Neutrophil (primary cell): Measurements from ENCODE around the gene BBX.

ENCODE experiments used
- H3K27ac ChIP-seq: fragments of 200-600 bp; sonication (generic); 2 replicates; pipeline ENCODE4 v1.5.1; 2016; ENCODE audit warnings: mild to moderate bottlenecking, moderate library complexity
- H3K27me3 ChIP-seq: fragments of 200-600 bp; sonication (generic); 2 replicates; pipeline ENCODE4 v1.6.0; 2016; ENCODE audit warnings: mild to moderate bottlenecking
- H3K36me3 ChIP-seq: fragments of 200-600 bp; sonication (generic); 2 replicates; pipeline ENCODE4 v1.5.1; 2017
- H3K4me1 ChIP-seq, 2 experiments: fragments of 200-600 bp in 1 of 2; sonication (generic) in 1 of 2; 1 replicate in 1 of 2; 2 replicates in 1 of 2; pipeline versions ENCODE4 v1.5.1 to v1.6.1; 2013 to 2016; ENCODE audit warnings: low read depth in 1 of 2, low read length in 1 of 2, mild to moderate bottlenecking in 1 of 2, moderate library complexity in 1 of 2; ENCODE audit not compliant: control insufficient read depth in 1 of 2, insufficient read depth in 1 of 2
- H3K4me3 ChIP-seq, 2 experiments: fragments of 200-600 bp in 1 of 2; sonication (generic) in 1 of 2; 1 replicate in 1 of 2; 2 replicates in 1 of 2; pipeline ENCODE4 v1.5.1; 2013 to 2016; ENCODE audit warnings: low read depth in 1 of 2, low read length in 1 of 2, mild to moderate bottlenecking in 1 of 2, moderate library complexity in 1 of 2
- H3K9me3 ChIP-seq: fragments of 200-600 bp; sonication (generic); 2 replicates; pipeline ENCODE4 v1.5.1; 2016
- TF ChIP-seq, protein P1 (sequence below): fragments of 200-600 bp; sonication (generic); IDR thresholded peaks from 2 replicates; pipeline ENCODE4 v1.5.1; 2016; ENCODE audit warnings: antibody characterized with exemption

Gene BBX

GRCh38 chr3:107800710-107801109 is 277.9 kb downstream of the BBX start:
- Histone ChIP-seq H3K27ac (no peak overlapping the region), H3K27me3 (no peaks in the 10 kb centered on the region), H3K4me3 (no peak overlapping the region), H3K36me3 (peaks cover 54% of the 10 kb centered on the region), H3K4me1 (peaks cover 0 to 8% of the 10 kb centered on the region in 2 experiments), H3K9me3 (no peaks in the 10 kb centered on the region)
- TF ChIP-seq, protein P1, sequence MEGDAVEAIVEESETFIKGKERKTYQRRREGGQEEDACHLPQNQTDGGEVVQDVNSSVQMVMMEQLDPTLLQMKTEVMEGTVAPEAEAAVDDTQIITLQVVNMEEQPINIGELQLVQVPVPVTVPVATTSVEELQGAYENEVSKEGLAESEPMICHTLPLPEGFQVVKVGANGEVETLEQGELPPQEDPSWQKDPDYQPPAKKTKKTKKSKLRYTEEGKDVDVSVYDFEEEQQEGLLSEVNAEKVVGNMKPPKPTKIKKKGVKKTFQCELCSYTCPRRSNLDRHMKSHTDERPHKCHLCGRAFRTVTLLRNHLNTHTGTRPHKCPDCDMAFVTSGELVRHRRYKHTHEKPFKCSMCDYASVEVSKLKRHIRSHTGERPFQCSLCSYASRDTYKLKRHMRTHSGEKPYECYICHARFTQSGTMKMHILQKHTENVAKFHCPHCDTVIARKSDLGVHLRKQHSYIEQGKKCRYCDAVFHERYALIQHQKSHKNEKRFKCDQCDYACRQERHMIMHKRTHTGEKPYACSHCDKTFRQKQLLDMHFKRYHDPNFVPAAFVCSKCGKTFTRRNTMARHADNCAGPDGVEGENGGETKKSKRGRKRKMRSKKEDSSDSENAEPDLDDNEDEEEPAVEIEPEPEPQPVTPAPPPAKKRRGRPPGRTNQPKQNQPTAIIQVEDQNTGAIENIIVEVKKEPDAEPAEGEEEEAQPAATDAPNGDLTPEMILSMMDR, result no peak

DNA sequence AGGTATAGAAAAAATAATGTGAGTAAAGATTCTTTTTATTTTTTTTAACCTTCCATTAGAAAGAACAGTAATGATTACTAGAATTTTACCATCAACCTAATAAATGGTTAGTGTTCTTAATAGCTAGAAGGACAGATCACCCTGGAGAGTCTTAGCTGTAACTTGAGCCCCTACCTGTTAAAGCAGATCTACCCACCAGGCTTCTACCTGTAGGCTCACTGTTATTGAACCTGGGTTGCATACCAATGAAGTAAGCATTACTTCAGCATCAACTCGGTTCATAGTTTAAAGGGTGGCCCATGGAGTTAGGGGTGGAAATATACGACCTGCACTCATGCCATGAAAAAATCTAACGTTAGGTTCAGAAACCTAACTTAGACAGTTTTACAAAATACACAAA is 280.4 kb downstream of the BBX start:
- no peaks in the 10 kb centered on the region for H3K4me1 ChIP-seq
- H3K36me3 ChIP-seq, result peaks cover 77% of the 10 kb centered on the region
- no peak overlapping the region for H3K4me3 ChIP-seq
- no peaks in the 10 kb centered on the region for H3K9me3 ChIP-seq
- H3K27ac ChIP-seq, result no peak overlapping the region
- H3K27me3 ChIP-seq, result no peaks in the 10 kb centered on the region
- TF ChIP-seq, protein P1, result no peak

DNA sequence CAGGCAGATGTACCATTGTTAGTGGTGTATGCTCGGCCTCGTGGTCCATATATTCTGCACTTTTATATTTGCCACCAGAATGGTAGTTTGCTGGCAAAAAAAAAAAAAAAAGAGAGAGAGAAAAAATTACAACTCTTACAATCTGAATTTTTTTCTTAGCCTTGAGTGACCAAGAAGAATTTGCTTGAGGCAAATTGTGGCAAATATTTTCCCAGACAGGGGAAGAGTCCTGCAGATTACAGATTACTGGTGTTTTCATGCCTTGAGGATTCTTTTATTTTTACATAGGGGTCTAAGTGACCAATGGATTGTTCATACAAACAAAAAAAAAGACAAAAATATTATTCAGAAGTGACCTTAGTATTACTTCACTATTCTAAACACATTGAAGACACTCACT is 283.3 kb downstream of the BBX start:
- TF ChIP-seq, protein P1, result no peak
- H3K36me3 ChIP-seq, result peaks cover 64% of the 10 kb centered on the region
- H3K27me3 ChIP-seq, result no peaks in the 10 kb centered on the region

DNA sequence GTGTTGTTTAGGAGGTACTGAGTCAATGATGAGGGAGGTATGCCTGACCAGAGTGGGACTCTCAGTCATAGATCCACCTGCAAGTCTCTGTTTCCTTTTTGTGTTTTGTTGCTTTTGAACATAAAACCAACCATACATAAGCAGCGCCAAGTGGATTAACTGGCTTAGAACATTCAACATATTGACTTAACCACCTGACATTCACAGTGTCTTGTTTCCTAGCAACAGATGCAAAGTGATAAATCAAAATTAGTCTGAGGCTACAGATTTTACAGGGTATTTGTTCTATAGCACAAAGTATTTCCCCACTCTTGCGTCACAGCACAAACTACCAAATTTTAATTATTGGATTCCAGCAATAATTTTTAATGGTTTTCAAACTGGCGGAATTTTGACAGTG is 283.8 kb downstream of the BBX start:
- Histone ChIP-seq H3K4me1 (no peaks in the 10 kb centered on the region), H3K27me3 (no peaks in the 10 kb centered on the region), H3K27ac (no peak overlapping the region), H3K4me3 (no peak overlapping the region), H3K36me3 (peaks cover 59% of the 10 kb centered on the region), H3K9me3 (no peaks in the 10 kb centered on the region)
- TF ChIP-seq, protein P1, result no peak

More for the DNA sequence above, 283.3 kb downstream of the BBX start:
- no peak overlapping the region for H3K4me3 ChIP-seq
- no peak overlapping the region for H3K27ac ChIP-seq
- no peaks in the 10 kb centered on the region for H3K9me3 ChIP-seq
- no peaks in the 10 kb centered on the region for H3K4me1 ChIP-seq

DNA sequence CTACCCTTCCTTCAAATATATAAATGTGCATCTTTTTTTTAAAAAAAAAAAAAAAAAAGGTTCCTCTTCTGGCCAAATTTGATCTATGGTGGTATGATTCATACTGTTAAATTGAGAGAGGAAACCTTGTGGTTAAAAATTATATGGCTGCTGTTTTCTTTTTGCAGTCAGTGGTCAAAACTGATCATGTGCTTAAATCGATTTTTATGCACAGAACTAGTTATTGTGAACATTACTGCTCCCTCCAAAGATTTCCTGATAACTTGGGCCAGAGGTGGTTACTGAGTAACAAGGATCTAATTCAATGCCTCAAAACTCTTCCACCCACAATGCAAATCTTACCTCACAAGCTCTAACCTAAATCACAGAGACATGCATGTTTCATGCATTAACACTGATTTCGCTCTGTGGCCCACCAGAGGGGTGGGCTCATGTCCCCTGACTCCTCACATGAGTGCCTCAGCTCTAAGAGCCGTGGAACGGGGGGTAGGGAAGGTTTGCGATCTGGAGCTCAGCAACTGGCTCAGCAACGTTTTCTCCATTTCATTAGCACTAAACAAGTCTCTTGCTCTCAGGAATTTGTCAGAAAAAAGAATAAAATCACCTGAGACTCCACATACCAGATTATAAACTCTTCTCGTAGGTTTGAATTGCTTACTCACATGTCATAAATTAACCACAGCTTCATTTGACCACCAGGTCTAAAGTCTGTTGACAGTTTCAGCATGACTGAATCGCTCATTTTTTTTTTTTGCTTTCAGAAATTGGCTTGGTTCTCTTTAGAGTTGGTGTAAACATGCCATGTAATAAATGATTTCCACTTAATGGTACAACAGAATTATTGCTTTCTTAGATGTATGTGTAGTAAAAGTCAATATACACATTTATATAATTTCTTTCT is 287.7 kb downstream of the BBX start:
- TF ChIP-seq, protein P1, result no peak
- Histone ChIP-seq H3K27me3 (no peaks in the 10 kb centered on the region), H3K36me3 (peaks cover 32% of the 10 kb centered on the region), H3K9me3 (no peaks in the 10 kb centered on the region), H3K27ac (no peak overlapping the region), H3K4me3 (no peak overlapping the region), H3K4me1 (no peaks in the 10 kb centered on the region)
